ENCODE measurements around the gene MVP.
"Not testable (repeated sequence)": the region's sequence is repeated elsewhere in the genome, so short reads cannot be mapped to it uniquely, and the experiment has no call there.

MVP gene

GRCh38 chr16:29876217-29876593 lies 55.9 kb downstream of the MVP start:
- no peak for DNase-seq

- no peak for DNase-seq
Observed at GRCh38 chr16:29876594-29877249, 56.5 kb downstream of the MVP start.

GRCh38 chr16:29877266-29877961 lies 57.2 kb downstream of the MVP start:
- DNase-seq = no peak

GRCh38 chr16:29878172-29878571 lies 57.9 kb downstream of the MVP start:
- no peak for DNase-seq

GRCh38 chr16:29881050-29881449 lies 60.8 kb downstream of the MVP start:
- DNase-seq = no peak

- DNase-seq = no peak
Observed at GRCh38 chr16:29883987-29884386, 63.7 kb downstream of the MVP start.

- not testable (repeated sequence) for DNase-seq
Observed at GRCh38 chr16:29889372-29889771, 69.1 kb downstream of the MVP start.

- DNase-seq = no peak
Observed at GRCh38 chr16:29891525-29892457, 71.5 kb downstream of the MVP start.

- DNase-seq = no peak
Observed at GRCh38 chr16:29892458-29892813, 72.2 kb downstream of the MVP start.

- no peak for DNase-seq
Observed at GRCh38 chr16:29893553-29893952, 73.3 kb downstream of the MVP start.

GRCh38 chr16:29894352-29894751 lies 74.1 kb downstream of the MVP start:
- DNase-seq = no peak

- DNase-seq = no peak
Observed at GRCh38 chr16:29896841-29897240, 76.6 kb downstream of the MVP start.

GRCh38 chr16:29897333-29897732 lies 77.1 kb downstream of the MVP start:
- no peak for DNase-seq
